GM18867 (cell line): ENCODE data around the gene ARFIP1.
"Not testable (repeated sequence)": the region's sequence is repeated elsewhere in the genome, so short reads cannot be mapped to it uniquely, and the experiment has no call there.

Experiments
- ATAC-seq: cut with Tn5 transposase; IDR thresholded peaks from one replicate; pipeline ENCODE4 v1.9.1; 2021; ENCODE audit warnings: mild to moderate bottlenecking, moderate library complexity; ENCODE audit not compliant: unreplicated experiment

ARFIP1 gene

DNA sequence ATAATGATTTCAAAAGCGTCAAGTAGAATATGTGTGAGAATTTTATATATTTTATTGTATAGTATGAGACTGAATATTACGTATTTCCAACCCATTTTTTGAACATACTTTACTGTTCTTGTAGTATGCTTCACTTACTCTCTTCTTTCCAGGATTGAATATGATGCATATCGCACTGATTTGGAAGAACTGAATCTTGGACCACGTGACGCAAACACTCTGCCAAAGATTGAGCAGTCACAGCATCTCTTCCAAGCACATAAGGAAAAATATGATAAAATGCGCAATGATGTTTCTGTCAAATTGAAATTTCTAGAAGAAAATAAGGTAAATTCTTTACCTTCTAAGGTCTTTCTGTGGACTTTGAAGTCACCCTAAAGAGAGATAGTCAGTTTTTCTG is 108.2 kb downstream of the ARFIP1 start:
- ATAC-seq, result no peak

- no peak for ATAC-seq
Measured at GRCh38 chr4:152892974-152893373, 113.2 kb downstream of the ARFIP1 start.

DNA sequence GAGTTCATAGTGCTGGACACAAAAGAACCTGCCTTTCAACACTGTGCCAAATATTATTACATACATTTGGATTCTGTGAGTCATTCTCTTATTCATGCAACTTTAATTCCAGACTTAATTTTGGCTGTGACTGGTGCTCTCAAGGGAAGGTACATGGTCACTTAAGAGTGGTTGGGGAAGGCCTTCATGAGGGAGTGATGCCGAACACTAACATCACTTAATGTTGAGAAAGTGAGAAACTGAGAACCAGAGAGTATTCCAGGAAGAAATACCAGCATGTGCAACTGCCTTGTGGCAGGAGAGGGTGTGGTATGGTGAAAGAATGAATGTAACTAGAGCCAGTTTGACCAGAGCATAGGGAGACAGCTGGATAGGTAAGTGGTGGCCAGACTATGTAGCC is 114.9 kb downstream of the ARFIP1 start:
- ATAC-seq, result no peak

GRCh38 chr4:152896811-152897210 is 117.1 kb downstream of the ARFIP1 start:
- ATAC-seq, result no peak

DNA sequence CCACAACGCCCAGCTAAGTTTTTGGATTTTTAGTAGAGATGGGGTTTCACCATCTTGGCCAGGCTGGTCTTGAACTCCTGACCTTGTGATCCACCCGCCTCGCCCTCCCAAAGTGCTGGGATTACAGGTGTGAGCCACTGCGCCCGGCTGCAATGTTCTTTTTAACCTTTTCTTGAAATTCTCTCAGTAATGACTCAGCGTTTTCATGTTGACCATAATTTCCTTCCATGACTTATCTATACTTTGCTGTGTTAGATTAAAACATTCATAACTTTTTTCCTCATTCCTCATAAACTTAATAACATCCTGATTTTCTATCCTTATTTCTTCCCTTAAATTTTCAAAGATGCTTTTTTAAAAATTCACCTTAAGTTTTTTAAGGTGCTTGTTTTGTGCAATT is 118.4 kb downstream of the ARFIP1 start:
- ATAC-seq, result not testable (repeated sequence)

DNA sequence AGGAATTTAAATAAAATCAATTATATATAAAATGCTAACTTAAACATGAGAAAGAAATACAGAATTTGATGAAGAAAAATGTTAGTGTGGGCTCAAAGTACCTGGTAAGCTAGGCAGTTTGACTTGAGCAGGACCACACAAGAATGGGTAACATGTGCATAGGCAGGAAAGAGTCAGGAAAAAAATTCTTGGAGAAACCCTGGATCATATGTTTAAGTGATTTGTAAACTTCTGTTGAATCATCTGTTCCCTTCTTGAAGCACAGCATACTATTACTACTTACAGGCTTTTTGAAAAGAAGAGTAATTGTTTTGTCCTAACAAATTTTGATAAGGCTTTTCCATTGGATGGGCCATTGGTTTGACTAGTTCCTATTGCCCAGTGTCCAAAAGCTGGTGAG is 118.9 kb downstream of the ARFIP1 start:
- ATAC-seq, result no peak

GRCh38 chr4:152900395-152900794 is 120.6 kb downstream of the ARFIP1 start:
- no peak for ATAC-seq

DNA sequence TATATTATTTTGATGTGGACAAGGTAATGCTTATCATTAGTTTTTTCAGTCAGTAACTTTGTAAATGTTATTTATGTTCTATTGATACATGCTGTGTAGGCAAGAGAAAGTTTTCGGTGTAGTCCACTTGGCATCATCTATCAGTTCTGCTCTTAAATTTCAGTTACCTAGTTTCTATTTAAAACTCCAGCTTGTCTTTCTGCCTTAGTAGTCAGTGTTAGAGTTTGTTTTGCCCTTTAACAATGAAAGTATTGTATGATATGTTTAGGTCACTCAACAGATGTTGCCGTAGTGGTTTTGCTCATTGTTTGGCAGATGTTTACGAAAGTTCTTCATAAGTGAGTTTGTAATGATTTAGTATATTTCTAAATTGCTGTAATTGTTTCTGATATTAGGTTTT is 121.5 kb downstream of the ARFIP1 start:
- no peak for ATAC-seq

GRCh38 chr4:152903658-152904057 is 123.9 kb downstream of the ARFIP1 start:
- no peak for ATAC-seq

GRCh38 chr4:152909901-152910300 is 130.1 kb downstream of the ARFIP1 start:
- ATAC-seq, result no peak

- ATAC-seq, result no peak
Measured at GRCh38 chr4:152910521-152910920, 130.8 kb downstream of the ARFIP1 start.

DNA sequence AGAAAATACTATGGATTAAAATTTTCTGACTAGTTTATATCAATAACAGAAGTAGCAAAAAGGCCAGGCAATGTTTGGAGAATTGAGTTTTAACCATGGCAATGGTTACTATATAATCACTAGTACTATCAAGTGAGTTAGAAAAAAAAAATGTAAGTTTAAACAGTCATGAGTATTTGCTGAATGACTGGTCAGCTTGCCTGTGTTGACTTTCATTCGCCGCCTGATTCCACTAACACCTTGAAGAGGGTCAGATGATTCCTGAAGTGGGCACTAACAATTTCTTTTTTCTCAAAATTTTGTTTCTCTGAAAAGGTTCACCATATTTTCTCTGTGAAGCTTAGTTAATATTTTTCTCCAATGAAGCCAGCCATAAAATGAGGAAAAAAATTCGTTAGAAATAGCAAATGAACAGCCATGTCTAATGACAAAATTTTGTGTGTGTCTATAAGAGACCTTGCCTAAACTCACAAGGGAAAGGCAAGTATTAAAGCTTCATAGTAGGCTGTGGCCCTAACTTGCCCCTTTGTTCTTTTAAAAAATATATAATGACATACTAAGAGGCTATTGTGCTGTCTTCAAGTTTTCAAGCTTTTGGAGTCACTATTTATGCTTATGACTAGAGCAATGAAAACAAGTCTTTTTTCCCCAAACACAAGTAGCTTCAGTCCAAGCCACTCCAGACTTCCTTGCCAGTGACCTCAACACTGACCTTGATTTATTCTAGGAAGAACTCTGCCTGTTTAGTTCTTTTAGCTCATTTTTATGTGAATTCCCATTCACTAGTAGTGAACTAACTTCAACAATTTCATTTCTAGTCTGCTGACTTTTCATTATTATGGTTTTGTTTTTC is 138.0 kb downstream of the ARFIP1 start:
- ATAC-seq, result no peak

GRCh38 chr4:152919826-152920225 is 140.1 kb downstream of the ARFIP1 start:
- ATAC-seq, result no peak

GRCh38 chr4:152920768-152921167 is 141.0 kb downstream of the ARFIP1 start:
- no peak for ATAC-seq

- no peak for ATAC-seq
Measured at GRCh38 chr4:152921284-152921683, 141.5 kb downstream of the ARFIP1 start.

DNA sequence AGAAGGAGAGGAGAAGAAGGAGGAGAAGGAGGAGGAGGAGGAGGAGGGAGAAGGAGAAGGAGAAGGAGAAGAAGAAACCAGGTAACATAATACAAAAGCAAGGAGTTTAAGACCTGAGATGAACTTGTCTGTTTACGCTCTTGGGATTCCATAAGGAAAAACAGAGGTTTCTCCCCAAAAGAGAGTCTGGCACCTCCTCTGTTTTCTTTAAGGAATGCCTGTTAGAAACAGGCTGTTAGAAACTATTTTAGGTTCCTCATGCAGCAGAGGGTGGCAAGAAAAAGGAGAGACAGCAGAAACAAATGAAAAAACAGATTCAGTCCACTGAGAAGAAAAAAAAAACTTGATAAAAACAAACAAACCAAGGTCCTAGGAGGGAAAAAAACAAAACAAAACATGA is 146.1 kb downstream of the ARFIP1 start:
- ATAC-seq, result no peak

- no peak for ATAC-seq
Measured at GRCh38 chr4:152926959-152927358, 147.2 kb downstream of the ARFIP1 start.

DNA sequence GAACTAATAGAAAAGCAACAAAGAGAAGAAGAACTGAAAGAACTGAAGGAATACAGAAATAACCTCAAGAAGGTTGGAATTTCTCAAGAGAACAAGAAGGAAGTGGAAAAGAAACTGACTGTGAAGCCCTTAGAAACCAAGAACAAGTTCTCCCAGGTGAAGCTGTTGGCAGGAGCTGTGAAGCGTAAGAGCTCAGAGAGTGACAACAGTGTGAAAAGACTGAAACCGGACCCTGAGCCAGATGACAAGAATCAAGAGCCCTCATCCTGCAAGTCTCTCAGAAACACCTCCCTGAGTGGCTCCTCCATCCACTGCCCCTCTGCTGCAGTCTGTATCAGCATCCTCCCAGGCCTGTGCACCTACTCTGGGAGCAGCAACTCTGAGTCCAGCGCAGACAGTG is 148.0 kb downstream of the ARFIP1 start:
- peak; percentile 59 for ATAC-seq

- no peak for ATAC-seq
Measured at GRCh38 chr4:152928286-152928685, 148.5 kb downstream of the ARFIP1 start.

- ATAC-seq, result no peak
Measured at GRCh38 chr4:152929888-152930287, 150.1 kb downstream of the ARFIP1 start.

GRCh38 chr4:152935143-152935542 is 155.4 kb downstream of the ARFIP1 start:
- ATAC-seq, result no peak

DNA sequence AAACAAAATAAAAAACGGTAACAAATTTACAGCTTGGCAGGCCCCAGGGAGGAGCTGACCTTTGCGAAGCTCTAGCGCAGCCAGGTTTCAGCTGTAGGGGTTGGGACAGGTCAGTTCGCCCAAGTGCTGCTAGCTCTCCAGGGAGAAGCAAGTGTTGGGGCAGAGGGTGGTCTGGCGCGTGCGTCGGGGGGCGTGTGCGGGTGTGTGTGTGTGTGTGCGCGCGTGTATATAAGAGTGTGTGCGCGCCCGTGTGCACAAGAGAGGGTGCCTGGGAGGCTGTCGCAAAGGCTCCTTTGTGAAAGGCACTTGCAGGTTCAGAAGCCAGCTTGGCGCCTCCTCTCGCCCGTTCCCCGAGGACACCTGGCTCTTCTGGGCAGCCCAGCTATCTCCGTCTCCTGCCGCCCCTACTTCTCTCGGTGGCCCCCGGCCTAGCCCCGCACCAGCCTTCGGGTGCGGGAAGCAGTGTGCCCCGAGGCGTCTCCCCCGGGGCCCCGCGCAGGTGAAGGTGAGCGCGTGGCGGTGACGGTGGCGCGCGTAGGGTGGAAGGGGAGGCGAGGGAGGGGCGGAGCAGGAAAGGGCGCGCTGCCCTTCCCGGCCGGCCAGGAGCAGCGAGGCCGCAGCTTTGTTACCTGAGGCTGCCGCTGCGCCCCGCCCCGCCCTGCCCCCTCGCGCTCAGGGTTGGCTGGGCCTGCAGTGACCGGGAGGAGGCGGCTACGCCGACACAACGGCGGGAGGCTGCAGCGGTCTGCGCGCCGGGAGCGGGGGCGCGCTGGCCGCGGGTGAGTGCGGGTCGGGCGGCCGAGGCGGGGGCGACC is 156.1 kb downstream of the ARFIP1 start, which contains the start of gene FHDC1:
Gene FHDC1, plus strand, starts transcription at position 693 of the 815 bp plus-strand sequence. CDS start 6,735 bp downstream, outside the sequence.
- peak; percentile 33 for ATAC-seq
